SK-N-SH treated with all-trans-retinoic acid at 6 μM for 48 hours (cell line): Measurements from ENCODE around the gene NLRP7.
"Not testable (repeated sequence)": the region's sequence is repeated elsewhere in the genome, so short reads cannot be mapped to it uniquely, and the experiment has no call there.

Experiments used
- ATAC-seq: fragments of 200-7000 bp; cut with Tn5 transposase; 3 replicates; pipeline ENCODE4 v1.9.1; 2020; ENCODE audit warnings: mild to moderate bottlenecking, moderate library complexity
- ARNTL ChIP-seq: fragments of 450-650 bp; formaldehyde crosslinking; IDR thresholded peaks from 2 replicates; pipeline ENCODE4 v1.5.0; 2020; ENCODE audit warnings: low read depth, mild to moderate bottlenecking, moderate library complexity, borderline replicate concordance
- BACH2 ChIP-seq: fragments of 250-450 bp; sonication (Bioruptor Pico); IDR thresholded peaks from 2 replicates; pipeline ENCODE4 v1.9.0; 2021; ENCODE audit warnings: mild to moderate bottlenecking, borderline replicate concordance
- ESRRG ChIP-seq: fragments of 250-450 bp; sonication (Bioruptor Pico); IDR thresholded peaks from 2 replicates; pipeline ENCODE4 v1.6.1; 2021; ENCODE audit warnings: mild to moderate bottlenecking
- GLIS3 ChIP-seq: fragments of 250-450 bp; sonication (Bioruptor Pico); IDR thresholded peaks from 2 replicates; pipeline ENCODE4 v1.5.0; 2020; ENCODE audit warnings: mild to moderate bottlenecking, moderate library complexity
- ISL1 ChIP-seq: fragments of 250-450 bp; sonication (Bioruptor Pico); IDR thresholded peaks from 2 replicates; pipeline ENCODE4 v2.1.2; 2022; ENCODE audit warnings: mild to moderate bottlenecking, moderate library complexity
- OSR1 ChIP-seq: fragments of 250-450 bp; sonication (Bioruptor Pico); IDR thresholded peaks from 2 replicates; pipeline ENCODE4 v1.8.0; 2022; ENCODE audit warnings: moderate library complexity, mild to moderate bottlenecking, inconsistent platforms
- PATZ1 ChIP-seq: fragments of 250-450 bp; sonication (Bioruptor Pico); IDR thresholded peaks from 2 replicates; pipeline ENCODE4 v1.8.0; 2020; ENCODE audit warnings: mild to moderate bottlenecking, moderate library complexity, borderline replicate concordance
- POU6F1 ChIP-seq: fragments of 250-450 bp; sonication (Bioruptor Pico); IDR thresholded peaks from 2 replicates; pipeline ENCODE4 v1.8.0; 2021; ENCODE audit warnings: low read depth, mild to moderate bottlenecking, moderate library complexity, borderline replicate concordance
- PPARA ChIP-seq: fragments of 250-450 bp; sonication (Bioruptor Pico); IDR thresholded peaks from 2 replicates; pipeline ENCODE4 v1.5.0; 2020; ENCODE audit warnings: mild to moderate bottlenecking, borderline replicate concordance
- RARB ChIP-seq: fragments of 250-450 bp; sonication (Bioruptor Pico); IDR thresholded peaks from 2 replicates; pipeline ENCODE4 v1.8.0; 2021; ENCODE audit warnings: mild to moderate bottlenecking, moderate library complexity
- TCF4 ChIP-seq: fragments of 250-450 bp; sonication (Bioruptor Pico); IDR thresholded peaks from 2 replicates; pipeline ENCODE4 v1.8.0; 2021; ENCODE audit warnings: mild to moderate bottlenecking, moderate library complexity, borderline replicate concordance
- TOX ChIP-seq: fragments of 250-450 bp; sonication (Bioruptor Pico); IDR thresholded peaks from 2 replicates; pipeline ENCODE4 v1.8.0; 2021; ENCODE audit warnings: mild to moderate bottlenecking, moderate library complexity, borderline replicate concordance
- TSHZ2 ChIP-seq: fragments of 250-450 bp; sonication (Bioruptor Pico); IDR thresholded peaks from 2 replicates; pipeline ENCODE4 v1.5.0; 2020; ENCODE audit warnings: mild to moderate bottlenecking, moderate library complexity
- ZC3H10 ChIP-seq: fragments of 250-450 bp; sonication (Bioruptor Pico); IDR thresholded peaks from 2 replicates; pipeline ENCODE4 v1.5.1; 2021; ENCODE audit warnings: mild to moderate bottlenecking, moderate library complexity
- ZFP3 ChIP-seq: fragments of 250-450 bp; sonication (Bioruptor Pico); IDR thresholded peaks from 2 replicates; pipeline ENCODE4 v1.5.0; 2020; ENCODE audit warnings: mild to moderate bottlenecking, moderate library complexity
- ZFP30 ChIP-seq: fragments of 450-650 bp; formaldehyde crosslinking; IDR thresholded peaks from 2 replicates; pipeline ENCODE4 v1.5.0; 2022; ENCODE audit warnings: mild to moderate bottlenecking, moderate library complexity
- ZNF565 ChIP-seq: fragments of 450-650 bp; formaldehyde crosslinking; conservative IDR thresholded peaks from 2 replicates; pipeline ENCODE4 v1.5.0; 2020; ENCODE audit warnings: low read depth, mild to moderate bottlenecking, moderate library complexity
- ZNF70 ChIP-seq: fragments of 450-650 bp; formaldehyde crosslinking; IDR thresholded peaks from 2 replicates; pipeline ENCODE4 v1.5.0; 2020; ENCODE audit warnings: mild to moderate bottlenecking, moderate library complexity
- ZNF8 ChIP-seq: fragments of 450-650 bp; formaldehyde crosslinking; IDR thresholded peaks from 2 replicates; pipeline ENCODE4 v1.5.0; 2020; ENCODE audit warnings: mild to moderate bottlenecking, moderate library complexity
- TF ChIP-seq, protein P1 (sequence below): fragments of 250-450 bp; sonication (Bioruptor Pico); IDR thresholded peaks from 2 replicates; pipeline ENCODE4 v1.5.1; 2021; ENCODE audit warnings: mild to moderate bottlenecking, moderate library complexity
- TF ChIP-seq, protein P2 (sequence below): fragments of 250-450 bp; sonication (Bioruptor Pico); IDR thresholded peaks from 2 replicates; pipeline ENCODE4 v1.5.1; 2020; ENCODE audit warnings: low read depth, mild to moderate bottlenecking, moderate library complexity

NLRP7 gene

GRCh38 chr19:54898685-54899084 is 48.6 kb downstream of the NLRP7 start:
- not testable (repeated sequence) for ATAC-seq

- TF ChIP-seq PATZ1 (no peak), GLIS3 (no peak), RARB (no peak), PPARA (CRISPR knock-in tag) (no peak), ARNTL (CRISPR knock-in tag) (no peak), ZNF565 (CRISPR knock-in tag) (no peak), POU6F1 (CRISPR knock-in tag) (no peak), ZNF8 (CRISPR knock-in tag) (no peak), TCF4 (no peak), TOX (CRISPR knock-in tag) (no peak), BACH2 (CRISPR knock-in tag) (no peak)
- TF ChIP-seq, protein P1, sequence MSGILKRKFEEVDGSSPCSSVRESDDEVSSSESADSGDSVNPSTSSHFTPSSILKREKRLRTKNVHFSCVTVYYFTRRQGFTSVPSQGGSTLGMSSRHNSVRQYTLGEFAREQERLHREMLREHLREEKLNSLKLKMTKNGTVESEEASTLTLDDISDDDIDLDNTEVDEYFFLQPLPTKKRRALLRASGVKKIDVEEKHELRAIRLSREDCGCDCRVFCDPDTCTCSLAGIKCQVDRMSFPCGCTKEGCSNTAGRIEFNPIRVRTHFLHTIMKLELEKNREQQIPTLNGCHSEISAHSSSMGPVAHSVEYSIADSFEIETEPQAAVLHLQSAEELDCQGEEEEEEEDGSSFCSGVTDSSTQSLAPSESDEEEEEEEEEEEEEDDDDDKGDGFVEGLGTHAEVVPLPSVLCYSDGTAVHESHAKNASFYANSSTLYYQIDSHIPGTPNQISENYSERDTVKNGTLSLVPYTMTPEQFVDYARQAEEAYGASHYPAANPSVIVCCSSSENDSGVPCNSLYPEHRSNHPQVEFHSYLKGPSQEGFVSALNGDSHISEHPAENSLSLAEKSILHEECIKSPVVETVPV, result no peak
- TF ChIP-seq, protein P2, sequence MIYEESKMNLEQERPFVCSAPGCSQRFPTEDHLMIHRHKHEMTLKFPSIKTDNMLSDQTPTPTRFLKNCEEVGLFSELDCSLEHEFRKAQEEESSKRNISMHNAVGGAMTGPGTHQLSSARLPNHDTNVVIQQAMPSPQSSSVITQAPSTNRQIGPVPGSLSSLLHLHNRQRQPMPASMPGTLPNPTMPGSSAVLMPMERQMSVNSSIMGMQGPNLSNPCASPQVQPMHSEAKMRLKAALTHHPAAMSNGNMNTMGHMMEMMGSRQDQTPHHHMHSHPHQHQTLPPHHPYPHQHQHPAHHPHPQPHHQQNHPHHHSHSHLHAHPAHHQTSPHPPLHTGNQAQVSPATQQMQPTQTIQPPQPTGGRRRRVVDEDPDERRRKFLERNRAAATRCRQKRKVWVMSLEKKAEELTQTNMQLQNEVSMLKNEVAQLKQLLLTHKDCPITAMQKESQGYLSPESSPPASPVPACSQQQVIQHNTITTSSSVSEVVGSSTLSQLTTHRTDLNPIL, result no peak
- ATAC-seq, result no peak
These were observed 51.3 kb downstream of the NLRP7 start for GRCh38 chr19:54896036-54896435.

DNA sequence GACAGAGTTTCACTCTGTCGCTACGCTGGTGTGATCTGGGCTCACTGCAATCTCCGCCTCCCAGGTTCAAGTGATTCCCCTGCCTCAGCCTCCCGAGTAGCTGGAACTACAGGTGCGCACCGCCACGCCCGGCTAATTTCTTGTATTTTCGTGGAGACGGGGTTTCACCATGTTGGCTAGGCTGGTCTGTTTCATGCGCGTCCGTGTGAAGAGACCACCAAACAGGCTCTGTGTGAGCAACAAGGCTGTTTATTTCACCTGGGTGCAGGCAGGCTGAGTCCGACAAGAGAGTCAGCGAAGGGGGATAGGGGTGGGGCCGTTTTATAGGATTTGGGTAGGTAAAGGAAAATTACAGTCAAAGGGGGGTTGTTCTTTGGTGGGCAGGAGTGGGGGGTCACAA is 53.2 kb downstream of the NLRP7 start:
- not testable (repeated sequence) for ATAC-seq

- ATAC-seq, result no peak
- no peak for TF ChIP-seq TOX (CRISPR knock-in tag)
- TF ChIP-seq PATZ1, result no peak
- no peak for TF ChIP-seq ARNTL (CRISPR knock-in tag)
- no peak for TF ChIP-seq ZNF565 (CRISPR knock-in tag)
- TF ChIP-seq TCF4, result no peak
- no peak for TF ChIP-seq ZC3H10 (CRISPR knock-in tag)
- TF ChIP-seq RARB, result no peak
- TF ChIP-seq ZNF70, result no peak
- no peak for TF ChIP-seq GLIS3
- TF ChIP-seq ZFP30 (CRISPR knock-in tag), result no peak
- no peak for TF ChIP-seq ZFP3 (CRISPR knock-in tag)
- TF ChIP-seq OSR1 (CRISPR knock-in tag), result no peak
- TF ChIP-seq ESRRG (CRISPR knock-in tag), result no peak
- no peak for TF ChIP-seq PPARA (CRISPR knock-in tag)
- TF ChIP-seq TSHZ2 (CRISPR knock-in tag), result no peak
- no peak for TF ChIP-seq ISL1 (CRISPR knock-in tag)
- TF ChIP-seq, protein P2, result no peak
- TF ChIP-seq, protein P1, result no peak
- TF ChIP-seq ZNF8 (CRISPR knock-in tag), result no peak
- TF ChIP-seq, all 23 proteins: peak for 0
These were observed 53.9 kb downstream of the NLRP7 start for GRCh38 chr19:54893406-54893805.
